Breast epithelium (tissue), 3 donors: ENCODE results near the gene DAP3.

Experiments used
- POLR2A ChIP-seq: fragments of 450-650 bp; IDR thresholded peaks from one replicate; pipeline ENCODE4 v1.6.1; 2016; ENCODE audit warnings: antibody characterized with exemption, mild to moderate bottlenecking, moderate library complexity
- POLR2AphosphoS5 ChIP-seq, 3 donors: sonication (generic); formaldehyde crosslinking; IDR thresholded peaks; one replicate each; pipeline ENCODE4 v1.6.1; 2017; ENCODE audit warnings: antibody characterized with exemption in 3 of 3
- TF ChIP-seq, protein P1 (sequence below), 3 donors: fragments of 450-650 bp; IDR thresholded peaks; one replicate each; pipeline ENCODE4 v1.5.1; 2016 to 2017; ENCODE audit warnings: antibody characterized with exemption in 3 of 3, mild to moderate bottlenecking in 3 of 3, moderate library complexity in 3 of 3

DNA sequence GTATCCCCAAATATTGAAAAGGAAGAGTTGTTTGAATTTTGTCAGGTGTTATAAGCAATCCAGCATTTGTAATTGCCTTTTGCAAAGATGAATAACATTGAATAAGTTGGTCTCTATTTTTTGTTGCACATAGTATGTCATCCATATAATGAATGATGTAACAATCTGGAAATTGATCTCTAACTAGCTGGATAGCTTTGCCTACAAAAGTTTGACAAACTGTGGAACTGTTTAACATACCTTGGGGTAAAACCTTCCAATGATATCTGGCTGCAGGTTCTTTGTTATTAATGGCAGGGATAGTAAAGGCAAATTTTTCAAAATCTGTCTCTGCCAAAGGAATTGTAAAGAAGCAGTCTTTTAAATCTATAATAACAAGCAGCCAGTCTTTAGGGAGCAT, 7.6 kb downstream of the DAP3 start:
- TF ChIP-seq POLR2A (no peak), POLR2AphosphoS5 (IDR thresholded peaks at IDR 0.05) (no peak)
- TF ChIP-seq, protein P1, sequence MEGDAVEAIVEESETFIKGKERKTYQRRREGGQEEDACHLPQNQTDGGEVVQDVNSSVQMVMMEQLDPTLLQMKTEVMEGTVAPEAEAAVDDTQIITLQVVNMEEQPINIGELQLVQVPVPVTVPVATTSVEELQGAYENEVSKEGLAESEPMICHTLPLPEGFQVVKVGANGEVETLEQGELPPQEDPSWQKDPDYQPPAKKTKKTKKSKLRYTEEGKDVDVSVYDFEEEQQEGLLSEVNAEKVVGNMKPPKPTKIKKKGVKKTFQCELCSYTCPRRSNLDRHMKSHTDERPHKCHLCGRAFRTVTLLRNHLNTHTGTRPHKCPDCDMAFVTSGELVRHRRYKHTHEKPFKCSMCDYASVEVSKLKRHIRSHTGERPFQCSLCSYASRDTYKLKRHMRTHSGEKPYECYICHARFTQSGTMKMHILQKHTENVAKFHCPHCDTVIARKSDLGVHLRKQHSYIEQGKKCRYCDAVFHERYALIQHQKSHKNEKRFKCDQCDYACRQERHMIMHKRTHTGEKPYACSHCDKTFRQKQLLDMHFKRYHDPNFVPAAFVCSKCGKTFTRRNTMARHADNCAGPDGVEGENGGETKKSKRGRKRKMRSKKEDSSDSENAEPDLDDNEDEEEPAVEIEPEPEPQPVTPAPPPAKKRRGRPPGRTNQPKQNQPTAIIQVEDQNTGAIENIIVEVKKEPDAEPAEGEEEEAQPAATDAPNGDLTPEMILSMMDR (IDR thresholded peaks at IDR 0.05): no peak
